ENCODE measurements around the gene PKP4. TPM values are rescaled to one million over a fixed set of nuclear protein-coding genes. Genes with fewer than 3 reads are reported as not detected.

PKP4 gene
- total RNA-seq, 1 experiment from 2014 or later: 40.1 TPM

DNA sequence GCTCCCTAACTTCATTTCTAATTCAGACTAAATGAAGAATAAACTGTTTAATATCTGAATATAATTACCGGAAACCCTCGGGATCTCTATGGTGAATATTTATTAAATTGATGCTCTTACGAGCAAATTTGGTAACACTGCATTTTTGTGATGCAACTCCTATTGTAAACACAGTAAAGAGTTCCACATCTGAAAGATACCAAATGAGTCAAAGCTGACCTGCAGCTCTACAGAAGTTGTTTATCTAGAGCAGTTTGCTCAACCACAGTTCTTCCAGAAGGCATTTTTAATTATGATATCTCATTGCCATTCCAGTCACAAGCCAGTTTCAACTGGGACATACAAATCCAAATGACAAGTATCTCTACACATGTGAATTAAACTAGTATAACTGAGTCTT, 129.7 kb downstream of the PKP4 start:
- ChIA-PET POLR2A (ENCODE audit: unreplicated experiment) (no interaction called here), CTCF (interaction anchor here (0.7 kb wide), 1 partner anchor 126 kb away, joined by 4 read pairs; no protein-coding TSS in a partner anchor)
- Histone ChIP-seq H2AFZ (ENCODE audit: low read length) (no peak overlapping the region), H3K27me3 (ENCODE audit: low read length) (no peaks in the 10 kb centered on the region), H3K4me2 (ENCODE audit: low read length) (peak overlapping the region; percentile 52), H3K9ac (ENCODE audit: low read length) (no peak overlapping the region), H3F3A (ENCODE audit: low read length, unreplicated experiment) (no peaks in the 10 kb centered on the region), H3K9me3 (ENCODE audit: low read length) (no peaks in the 10 kb centered on the region), H3K4me1 (ENCODE audit: insufficient read depth, low read length) (peaks cover 18% of the 10 kb centered on the region), H3K79me2 (ENCODE audit: low read length) (no peaks in the 10 kb centered on the region), H3K4me3 (ENCODE audit: low read length) (no peak overlapping the region), H3K27ac (ENCODE audit: low read length) (no peak overlapping the region), H3K9me2 (replicated peaks; ENCODE audit: low read length) (no peaks in the 10 kb centered on the region), H4K20me1 (ENCODE audit: low read length) (peaks cover 4% of the 10 kb centered on the region; the same call in 1 of the 2 replicates), H3K36me3 (ENCODE audit: low read depth, low read length) (no peaks in the 10 kb centered on the region)
- peak; percentile 83 for DNase-seq
- TF ChIP-seq EZH2phosphoT487 (IDR thresholded peaks at IDR 0.05; ENCODE audit: borderline replicate concordance, low read length): no peak
- TF ChIP-seq EZH2 (IDR thresholded peaks at IDR 0.05; ENCODE audit: low read length, unreplicated experiment): no peak
- no peak for TF ChIP-seq CTCF (conservative IDR thresholded peaks at IDR 0.05; ENCODE audit: low read depth, low read length)
- BruUV-seq (replicated peaks): no TSS peak
- intact Hi-C loops (cut with micrococcal nuclease): loop anchor here (2.0 kb wide), 1 partner anchor 14 kb away; no protein-coding TSS in a partner anchor
- peak; percentile 94 for ATAC-seq

GRCh38 chr2:158589303-158589702, 132.6 kb downstream of the PKP4 start:
- intact Hi-C loops (cut with micrococcal nuclease): no loop called here
- H3K27me3 ChIP-seq (ENCODE audit: low read length): no peaks in the 10 kb centered on the region

More at GRCh38 chr2:158589303-158589702, 132.6 kb downstream of the PKP4 start:
- Histone ChIP-seq H3K4me3 (ENCODE audit: low read length) (no peak overlapping the region), H3K4me2 (ENCODE audit: low read length) (no peak overlapping the region), H3K9ac (ENCODE audit: low read length) (no peak overlapping the region), H3F3A (ENCODE audit: low read length, unreplicated experiment) (no peaks in the 10 kb centered on the region), H3K4me1 (ENCODE audit: insufficient read depth, low read length) (peaks cover 12% of the 10 kb centered on the region), H3K79me2 (ENCODE audit: low read length) (no peaks in the 10 kb centered on the region), H3K9me2 (replicated peaks; ENCODE audit: low read length) (no peaks in the 10 kb centered on the region), H3K36me3 (ENCODE audit: low read depth, low read length) (no peaks in the 10 kb centered on the region), H3K27ac (ENCODE audit: low read length) (no peak overlapping the region), H3K9me3 (ENCODE audit: low read length) (no peaks in the 10 kb centered on the region), H2AFZ (ENCODE audit: low read length) (no peak overlapping the region), H4K20me1 (ENCODE audit: low read length) (peaks cover 4% of the 10 kb centered on the region; the same call in 1 of the 2 replicates)
- ChIA-PET CTCF (no interaction called here), POLR2A (ENCODE audit: unreplicated experiment) (no interaction called here)
- ATAC-seq (no peak), DNase-seq (no peak)
- TF ChIP-seq CTCF (conservative IDR thresholded peaks at IDR 0.05; ENCODE audit: low read depth, low read length) (no peak), EZH2phosphoT487 (IDR thresholded peaks at IDR 0.05; ENCODE audit: borderline replicate concordance, low read length) (no peak), EZH2 (IDR thresholded peaks at IDR 0.05; ENCODE audit: low read length, unreplicated experiment) (no peak)
- BruUV-seq (replicated peaks): no TSS peak
